Osteocyte (in vitro differentiated cells): ENCODE data around the gene RRH. TPM values are rescaled to one million over a fixed set of nuclear protein-coding genes. Genes with fewer than 3 reads are reported as not detected.
"Not testable (repeated sequence)": the region's sequence is repeated elsewhere in the genome, so short reads cannot be mapped to it uniquely, and the experiment has no call there.

ENCODE experiments used
- DNase-seq: peaks from one replicate; pipeline ENCODE4 v3.0.0; 2021; ENCODE audit warnings: mixed read lengths; ENCODE audit not compliant: unreplicated experiment; ENCODE audit errors: extremely low spot score
- H3K27ac Mint-ChIP-seq: one replicate; pipeline ENCODE4 v1.8.0; 2021; ENCODE audit warnings: mild to moderate bottlenecking, mixed read lengths; ENCODE audit not compliant: unreplicated experiment
- H3K27me3 Mint-ChIP-seq: one replicate; pipeline ENCODE4 v1.8.0; 2021; ENCODE audit warnings: mixed read lengths; ENCODE audit not compliant: unreplicated experiment
- H3K36me3 Mint-ChIP-seq: one replicate; pipeline ENCODE4 v1.8.0; 2021; ENCODE audit warnings: mixed read lengths; ENCODE audit not compliant: unreplicated experiment
- H3K4me1 Mint-ChIP-seq: one replicate; pipeline ENCODE4 v1.8.0; 2021; ENCODE audit warnings: mixed read lengths; ENCODE audit not compliant: unreplicated experiment
- H3K4me3 Mint-ChIP-seq: one replicate; pipeline ENCODE4 v1.8.0; 2021; ENCODE audit warnings: mild to moderate bottlenecking, moderate library complexity, mixed read lengths; ENCODE audit not compliant: unreplicated experiment
- H3K9me3 Mint-ChIP-seq: one replicate; pipeline ENCODE4 v1.8.0; 2021; ENCODE audit warnings: mixed read lengths; ENCODE audit not compliant: unreplicated experiment
- long read RNA-seq: library from polyadenylated mRNA; unstranded; transcript quantifications from one replicate; pipeline ENCODE4 v2.0.0, GENCODE V29; 2021
- total RNA-seq: library from RNA; stranded (reverse); gene quantifications from 2 replicates; pipeline ENCODE4 v1.2.1, GENCODE V29; 2021
- TF ChIP-seq, protein P1 (sequence below): fragments of 200-600 bp; sonication (generic); IDR thresholded peaks from 2 replicates; pipeline ENCODE4 v1.5.0; 2021; ENCODE audit warnings: antibody characterized with exemption, mild to moderate bottlenecking, moderate library complexity

The RRH gene, protein sequence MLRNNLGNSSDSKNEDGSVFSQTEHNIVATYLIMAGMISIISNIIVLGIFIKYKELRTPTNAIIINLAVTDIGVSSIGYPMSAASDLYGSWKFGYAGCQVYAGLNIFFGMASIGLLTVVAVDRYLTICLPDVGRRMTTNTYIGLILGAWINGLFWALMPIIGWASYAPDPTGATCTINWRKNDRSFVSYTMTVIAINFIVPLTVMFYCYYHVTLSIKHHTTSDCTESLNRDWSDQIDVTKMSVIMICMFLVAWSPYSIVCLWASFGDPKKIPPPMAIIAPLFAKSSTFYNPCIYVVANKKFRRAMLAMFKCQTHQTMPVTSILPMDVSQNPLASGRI
- 0.24 TPM in 1 of 2 replicates, not detected in the other for total RNA-seq
- long read RNA-seq, result 0 reads

DNA sequence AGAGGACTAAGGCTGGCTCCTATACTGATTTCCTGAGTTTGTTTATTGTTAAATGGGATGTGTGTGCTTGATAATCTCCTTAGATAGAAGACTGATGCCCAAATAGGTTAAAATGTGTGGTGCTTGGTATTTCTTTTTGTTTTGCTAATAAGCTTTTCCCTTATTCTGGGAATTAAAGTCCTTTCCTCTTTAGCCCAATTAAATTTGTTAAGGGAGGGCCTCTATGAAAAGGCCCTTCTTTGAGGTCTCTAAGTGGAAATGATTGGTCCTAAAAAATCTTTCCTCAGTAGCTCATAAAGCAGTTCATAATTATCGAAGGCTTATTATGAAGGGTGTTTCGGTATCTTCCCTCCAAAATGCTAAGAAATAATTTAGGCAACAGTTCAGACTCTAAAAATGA, at the start of gene RRH:
Gene RRH, plus strand, starts transcription at position 301 of the 400 bp plus-strand sequence. Its CDS starts 56 bp downstream, at position 357.
- Mint-ChIP-seq H3K4me3 (no peak within 1 kb of the TSS), H3K36me3 (peaks cover 20% of the 10 kb centered on the region), H3K9me3 (no peaks in the 10 kb centered on the region), H3K27ac (no peak within 1 kb of the TSS), H3K4me1 (no peaks in the 10 kb centered on the region), H3K27me3 (no peaks in the 10 kb centered on the region)
- TF ChIP-seq, protein P1, sequence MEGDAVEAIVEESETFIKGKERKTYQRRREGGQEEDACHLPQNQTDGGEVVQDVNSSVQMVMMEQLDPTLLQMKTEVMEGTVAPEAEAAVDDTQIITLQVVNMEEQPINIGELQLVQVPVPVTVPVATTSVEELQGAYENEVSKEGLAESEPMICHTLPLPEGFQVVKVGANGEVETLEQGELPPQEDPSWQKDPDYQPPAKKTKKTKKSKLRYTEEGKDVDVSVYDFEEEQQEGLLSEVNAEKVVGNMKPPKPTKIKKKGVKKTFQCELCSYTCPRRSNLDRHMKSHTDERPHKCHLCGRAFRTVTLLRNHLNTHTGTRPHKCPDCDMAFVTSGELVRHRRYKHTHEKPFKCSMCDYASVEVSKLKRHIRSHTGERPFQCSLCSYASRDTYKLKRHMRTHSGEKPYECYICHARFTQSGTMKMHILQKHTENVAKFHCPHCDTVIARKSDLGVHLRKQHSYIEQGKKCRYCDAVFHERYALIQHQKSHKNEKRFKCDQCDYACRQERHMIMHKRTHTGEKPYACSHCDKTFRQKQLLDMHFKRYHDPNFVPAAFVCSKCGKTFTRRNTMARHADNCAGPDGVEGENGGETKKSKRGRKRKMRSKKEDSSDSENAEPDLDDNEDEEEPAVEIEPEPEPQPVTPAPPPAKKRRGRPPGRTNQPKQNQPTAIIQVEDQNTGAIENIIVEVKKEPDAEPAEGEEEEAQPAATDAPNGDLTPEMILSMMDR, result no peak
- no peak for DNase-seq

DNA sequence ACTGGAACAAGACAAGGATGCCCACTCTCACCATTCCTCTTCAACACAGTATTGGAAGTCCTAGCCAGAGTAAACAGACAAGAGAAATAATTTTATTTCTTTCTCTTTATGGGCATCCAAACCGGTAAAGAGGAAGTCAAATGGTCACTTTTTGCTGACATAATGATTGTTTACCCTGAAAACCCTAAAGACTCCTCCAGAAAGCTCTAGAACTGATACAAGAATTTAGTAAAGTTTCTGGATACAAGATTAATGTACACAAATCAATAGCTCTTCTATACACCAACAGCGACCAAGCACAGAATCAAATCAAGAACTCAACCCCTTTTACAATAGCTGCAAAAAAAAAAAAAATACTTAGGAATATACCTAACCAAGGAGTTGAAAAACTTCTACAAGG, 45.7 kb upstream of the RRH start:
- not testable (repeated sequence) for H3K9me3 Mint-ChIP-seq, H3K36me3 Mint-ChIP-seq, H3K4me1 Mint-ChIP-seq, H3K4me3 Mint-ChIP-seq, H3K27ac Mint-ChIP-seq, DNase-seq
- peaks cover 33% of the 10 kb centered on the region for H3K27me3 Mint-ChIP-seq

DNA sequence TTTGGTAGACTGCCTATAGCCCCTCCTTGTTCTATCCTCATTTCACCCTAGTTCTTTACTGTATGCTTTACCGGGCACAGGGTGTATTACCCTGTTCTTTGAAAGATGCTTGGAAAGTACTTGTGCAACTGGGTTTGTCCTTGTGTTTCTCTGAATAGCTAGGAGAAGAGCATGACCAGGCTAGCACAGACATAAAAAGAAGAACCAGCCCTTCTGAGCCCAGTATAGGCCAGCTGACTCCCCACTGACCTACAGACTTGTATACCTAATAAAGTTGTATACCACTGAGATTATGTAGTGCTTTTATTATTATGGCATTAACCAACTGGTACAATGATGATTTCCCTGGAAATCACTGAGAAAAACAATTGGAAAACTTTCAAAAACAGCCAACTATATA, 40.9 kb upstream of the RRH start:
- Mint-ChIP-seq H3K4me1 (no peaks in the 10 kb centered on the region), H3K27me3 (peaks cover 43% of the 10 kb centered on the region), H3K36me3 (no peaks in the 10 kb centered on the region), H3K27ac (no peak overlapping the region), H3K4me3 (no peak overlapping the region), H3K9me3 (peaks cover 14% of the 10 kb centered on the region)
- no peak for DNase-seq
- TF ChIP-seq, protein P1, result no peak

DNA sequence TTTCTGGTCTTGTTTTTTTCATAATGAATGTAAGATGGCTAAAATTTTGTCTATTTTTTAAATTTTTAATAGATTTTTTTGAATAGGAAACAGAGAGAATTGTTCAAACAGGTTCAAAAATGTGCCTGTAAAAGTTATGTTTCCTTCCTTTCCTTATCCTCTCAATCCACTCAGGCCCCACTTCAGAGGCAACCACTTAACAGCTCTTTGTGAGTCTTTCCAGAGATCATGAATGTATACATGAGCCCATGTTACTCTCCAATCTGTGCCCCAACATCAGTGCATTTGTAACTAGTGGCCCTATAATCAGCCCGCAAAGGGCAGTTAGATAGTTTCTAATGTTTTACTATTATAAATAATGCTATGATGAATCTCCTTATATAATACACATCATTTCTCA, 40.0 kb upstream of the RRH start:
- H3K4me3 Mint-ChIP-seq, result no peak overlapping the region
- H3K4me1 Mint-ChIP-seq, result no peaks in the 10 kb centered on the region
- peaks cover 42% of the 10 kb centered on the region for H3K27me3 Mint-ChIP-seq
- TF ChIP-seq, protein P1, result no peak
- no peaks in the 10 kb centered on the region for H3K36me3 Mint-ChIP-seq
- H3K9me3 Mint-ChIP-seq, result peaks cover 14% of the 10 kb centered on the region
- H3K27ac Mint-ChIP-seq, result no peak overlapping the region
- no peak for DNase-seq

DNA sequence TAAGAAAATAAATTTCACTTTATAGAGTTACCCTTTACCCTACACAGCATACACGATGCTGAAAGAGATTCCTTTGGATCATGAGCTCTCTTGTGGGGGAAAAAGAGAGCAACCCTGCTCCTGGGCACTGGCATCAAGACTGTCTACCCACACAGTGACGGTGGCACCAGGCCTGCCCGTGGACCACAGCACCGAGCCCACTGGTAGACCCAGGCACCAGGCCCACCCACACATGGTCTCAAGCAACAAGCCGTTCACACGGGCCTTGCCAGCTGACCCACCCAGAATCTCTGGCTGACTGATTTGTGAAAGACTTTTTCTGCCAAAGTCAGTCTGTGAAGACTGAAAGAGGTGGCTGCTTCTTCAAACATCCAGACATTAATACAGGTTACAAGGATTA, 32.7 kb upstream of the RRH start:
- Mint-ChIP-seq H3K27ac (no peak overlapping the region), H3K4me3 (no peak overlapping the region), H3K36me3 (peaks cover 2% of the 10 kb centered on the region), H3K4me1 (no peaks in the 10 kb centered on the region), H3K27me3 (peaks cover 54% of the 10 kb centered on the region), H3K9me3 (peaks cover 15% of the 10 kb centered on the region)
- TF ChIP-seq, protein P1, result no peak
- no peak for DNase-seq
